Measurements from ENCODE around the gene INPP5A. TPM values are rescaled to one million over a fixed set of nuclear protein-coding genes. Genes with fewer than 3 reads are reported as not detected.
A peak's percentile ranks its signal among the peaks of the same experiment; 100 is the strongest.

Gene INPP5A
- total and polyA plus RNA-seq, 7 donors = 15.1 to 48.8 (median 40.9) TPM

DNA sequence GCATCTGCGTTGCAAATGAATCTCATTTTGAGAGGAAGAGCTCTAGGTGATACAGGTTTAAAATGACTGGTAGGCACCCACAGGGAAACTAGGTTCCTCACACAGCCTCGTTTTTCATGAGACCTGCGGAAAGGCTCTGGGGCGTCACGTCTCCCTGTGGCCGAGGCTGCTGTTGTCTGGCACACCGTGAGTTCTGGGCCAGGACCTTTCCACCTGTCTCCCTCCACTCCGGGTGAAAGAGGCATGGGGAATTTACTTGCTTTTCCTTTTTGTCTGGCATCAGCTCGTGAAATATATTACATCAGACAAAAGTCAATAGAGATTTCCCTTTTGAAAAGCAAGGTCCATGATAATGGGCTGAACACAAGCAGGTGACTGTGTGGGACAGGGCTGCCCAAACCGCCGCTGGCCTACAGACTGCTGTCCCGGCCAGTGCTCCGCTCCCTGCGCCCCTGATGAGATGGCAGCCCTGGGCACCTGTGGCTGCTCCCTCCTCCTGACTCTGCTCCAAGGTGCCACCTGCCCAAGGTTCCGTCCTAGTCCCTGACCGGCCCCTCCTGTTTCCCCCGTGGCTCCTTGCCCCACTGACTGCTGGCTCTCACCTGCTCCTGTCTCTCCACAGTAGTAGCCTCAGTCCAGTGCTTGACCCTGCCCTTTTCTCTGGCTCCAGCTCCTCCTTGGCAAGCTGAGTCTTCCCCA, 138.8 kb downstream of the INPP5A start:
- peak in 3 of 4 donors; percentile 35 to 62 (median 48) for ATAC-seq
- WGBS, 3 donors = 69 to 76% (median 72%) methylated on average over 17 of the region's 17 CpGs
- TF ChIP-seq, protein P1, sequence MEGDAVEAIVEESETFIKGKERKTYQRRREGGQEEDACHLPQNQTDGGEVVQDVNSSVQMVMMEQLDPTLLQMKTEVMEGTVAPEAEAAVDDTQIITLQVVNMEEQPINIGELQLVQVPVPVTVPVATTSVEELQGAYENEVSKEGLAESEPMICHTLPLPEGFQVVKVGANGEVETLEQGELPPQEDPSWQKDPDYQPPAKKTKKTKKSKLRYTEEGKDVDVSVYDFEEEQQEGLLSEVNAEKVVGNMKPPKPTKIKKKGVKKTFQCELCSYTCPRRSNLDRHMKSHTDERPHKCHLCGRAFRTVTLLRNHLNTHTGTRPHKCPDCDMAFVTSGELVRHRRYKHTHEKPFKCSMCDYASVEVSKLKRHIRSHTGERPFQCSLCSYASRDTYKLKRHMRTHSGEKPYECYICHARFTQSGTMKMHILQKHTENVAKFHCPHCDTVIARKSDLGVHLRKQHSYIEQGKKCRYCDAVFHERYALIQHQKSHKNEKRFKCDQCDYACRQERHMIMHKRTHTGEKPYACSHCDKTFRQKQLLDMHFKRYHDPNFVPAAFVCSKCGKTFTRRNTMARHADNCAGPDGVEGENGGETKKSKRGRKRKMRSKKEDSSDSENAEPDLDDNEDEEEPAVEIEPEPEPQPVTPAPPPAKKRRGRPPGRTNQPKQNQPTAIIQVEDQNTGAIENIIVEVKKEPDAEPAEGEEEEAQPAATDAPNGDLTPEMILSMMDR (IDR thresholded peaks at IDR 0.05) = no peak
- H3K4me3 ChIP-seq = no peak overlapping the region
- no peaks in the 10 kb centered on the region for H3K9me3 ChIP-seq
- no peaks in the 10 kb centered on the region for H3K27me3 ChIP-seq (ENCODE audit: insufficient read depth in 3 of 3, low read length in 2 of 3)
- H3K27ac ChIP-seq = no peak overlapping the region
- intact Hi-C loops (cut with DNase I) = no loop called here
- no peaks in the 10 kb centered on the region for H3K36me3 ChIP-seq (ENCODE audit: insufficient read depth in 1 of 2, low read depth in 1 of 2)
- peak; percentile 14 to 44 for DNase-seq
- H3K4me1 ChIP-seq = no peaks in the 10 kb centered on the region

DNA sequence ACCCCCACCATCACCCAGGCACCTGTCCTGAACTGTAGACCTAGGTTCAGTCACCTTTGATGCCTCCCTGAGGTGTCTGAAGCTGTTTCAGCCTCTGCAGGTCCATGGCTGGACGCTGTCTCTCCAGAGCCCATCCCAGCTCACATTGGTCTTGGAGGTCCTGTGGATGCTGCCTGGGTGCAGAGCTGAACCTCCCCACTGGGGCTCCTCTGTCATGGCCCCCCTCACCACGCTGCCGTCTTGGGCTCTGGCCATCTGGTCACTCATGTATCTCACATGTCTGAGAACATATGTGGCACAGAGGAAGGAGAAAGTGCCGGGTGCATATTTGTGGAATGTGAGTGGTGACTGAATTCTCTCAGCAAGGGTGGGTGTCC, 139.5 kb downstream of the INPP5A start:
- intact Hi-C loops (cut with DNase I) = no loop called here

DNA sequence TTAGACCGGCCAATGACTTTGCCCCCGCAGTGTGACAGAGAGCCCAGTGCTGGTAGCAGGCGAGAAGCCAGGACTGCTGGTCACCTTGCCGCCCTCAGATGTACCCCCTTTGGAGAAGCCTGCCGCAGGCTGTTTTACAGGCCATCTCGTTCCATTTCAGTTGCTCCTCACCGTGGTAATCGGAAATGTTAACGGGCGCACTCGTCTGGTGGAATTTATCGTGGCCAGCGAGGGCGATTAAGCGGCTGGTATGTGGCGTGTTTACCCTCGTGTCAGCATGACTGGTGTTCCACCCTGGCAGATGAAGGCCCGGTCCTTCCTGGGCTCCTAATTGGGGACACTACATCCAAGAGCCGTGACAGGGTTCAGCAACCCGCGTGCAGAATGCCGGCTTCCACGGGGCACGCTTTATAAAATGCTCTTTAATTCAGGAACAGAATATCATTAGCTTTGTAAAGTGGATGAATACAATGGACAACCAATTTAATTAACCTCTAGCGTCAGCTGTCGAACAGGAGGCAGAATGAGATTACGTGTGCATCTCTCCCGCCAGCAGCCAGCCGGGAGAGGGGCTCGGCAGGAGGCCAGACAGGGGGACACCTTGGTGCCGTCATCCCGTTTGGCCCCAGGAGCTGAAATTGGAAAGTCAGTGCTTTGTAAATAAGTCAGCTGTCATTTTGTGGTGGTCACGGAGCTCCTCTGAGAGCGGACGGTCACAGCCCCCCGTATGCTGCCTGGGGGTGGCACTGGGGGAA, 140.1 kb downstream of the INPP5A start:
- Histone ChIP-seq H3K9me3 (no peaks in the 10 kb centered on the region), H3K4me3 (no peak overlapping the region), H3K27me3 (ENCODE audit: insufficient read depth in 3 of 3, low read length in 2 of 3) (no peaks in the 10 kb centered on the region), H3K36me3 (ENCODE audit: insufficient read depth in 1 of 2, low read depth in 1 of 2) (no peaks in the 10 kb centered on the region), H3K27ac (no peak overlapping the region), H3K4me1 (no peaks in the 10 kb centered on the region)
- peak; percentile 11 to 31 for DNase-seq
- no peak for ATAC-seq
- 90 to 95% (median 91%) methylated on average over 36 of the region's 36 CpGs for WGBS, 3 donors
- TF ChIP-seq, protein P1 (IDR thresholded peaks at IDR 0.05) = no peak
- intact Hi-C loops (cut with DNase I) = no loop called here

More for the DNA sequence above, 139.5 kb downstream of the INPP5A start:
- DNase-seq (peak; percentile 4 to 25), ATAC-seq (no peak)
- TF ChIP-seq, protein P1 (IDR thresholded peaks at IDR 0.05) = no peak
- no peak overlapping the region for H3K27ac ChIP-seq
- no peaks in the 10 kb centered on the region for H3K4me1 ChIP-seq
- WGBS, 3 donors = 85 to 95% (median 92%) methylated on average over 4 of the region's 4 CpGs
- no peak overlapping the region for H3K4me3 ChIP-seq
- no peaks in the 10 kb centered on the region for H3K9me3 ChIP-seq
- no peaks in the 10 kb centered on the region for H3K27me3 ChIP-seq (ENCODE audit: insufficient read depth in 3 of 3, low read length in 2 of 3)
- H3K36me3 ChIP-seq (ENCODE audit: insufficient read depth in 1 of 2, low read depth in 1 of 2) = no peaks in the 10 kb centered on the region

DNA sequence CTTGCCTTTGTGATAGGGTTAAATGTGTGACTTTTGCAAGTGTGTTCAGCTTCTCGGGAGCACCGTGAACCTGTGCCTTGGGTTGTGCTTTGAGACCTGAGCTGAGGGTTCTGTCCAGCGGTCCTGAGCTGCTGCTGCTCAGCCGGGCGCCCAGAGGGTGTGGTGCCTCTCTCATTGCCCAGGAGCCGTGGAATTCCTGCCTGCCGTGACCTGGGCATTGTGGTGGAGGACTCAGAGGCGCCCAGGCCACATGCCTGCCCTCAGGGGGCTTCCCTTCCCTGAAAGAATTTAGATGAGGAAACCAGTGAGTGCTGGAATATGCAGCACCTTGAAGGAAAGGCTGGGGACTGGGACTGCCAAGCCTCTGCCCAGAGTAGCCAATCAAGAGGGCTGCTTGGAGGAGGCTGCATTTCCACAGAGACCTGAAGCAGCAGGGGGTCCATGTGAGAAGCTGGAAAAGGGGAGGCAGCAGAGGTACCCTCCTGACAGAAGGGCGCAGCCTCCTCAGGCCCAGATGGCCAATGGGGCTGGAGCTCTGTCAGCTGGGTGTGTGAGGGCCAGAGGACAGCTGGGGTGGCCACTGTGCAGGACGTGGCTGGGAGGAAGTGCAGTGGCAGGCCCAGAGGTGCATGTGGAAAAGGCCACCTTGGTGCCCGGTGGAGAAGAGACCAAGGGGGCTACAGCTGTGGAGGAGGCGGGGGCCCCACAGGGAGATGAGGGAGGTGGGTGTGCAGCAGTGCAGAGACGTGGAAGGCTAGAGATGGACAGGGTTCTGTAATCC, 141.0 kb downstream of the INPP5A start:
- no peak overlapping the region for H3K4me3 ChIP-seq
- intact Hi-C loops (cut with DNase I) = no loop called here
- H3K27me3 ChIP-seq (ENCODE audit: insufficient read depth in 3 of 3, low read length in 2 of 3) = no peaks in the 10 kb centered on the region
- DNase-seq (peak; percentile 3 to 50), ATAC-seq (no peak)
- no peak overlapping the region for H3K27ac ChIP-seq
- TF ChIP-seq, protein P1 (IDR thresholded peaks at IDR 0.05) = no peak
- WGBS, 3 donors = 84 to 95% (median 90%) methylated on average over 13 of the region's 13 CpGs
- H3K36me3 ChIP-seq (ENCODE audit: insufficient read depth in 1 of 2, low read depth in 1 of 2) = no peaks in the 10 kb centered on the region
- H3K4me1 ChIP-seq = no peaks in the 10 kb centered on the region
- H3K9me3 ChIP-seq = no peaks in the 10 kb centered on the region
